Measurements from ENCODE around the gene DOCK9. TPM values are rescaled to one million over a fixed set of nuclear protein-coding genes. Genes with fewer than 3 reads are reported as not detected.
A peak's percentile ranks its signal among the peaks of the same experiment; 100 is the strongest.

DOCK9 gene
- total RNA-seq, 2 donors from 2014 or later: 25.4 to 26.7 TPM

DNA sequence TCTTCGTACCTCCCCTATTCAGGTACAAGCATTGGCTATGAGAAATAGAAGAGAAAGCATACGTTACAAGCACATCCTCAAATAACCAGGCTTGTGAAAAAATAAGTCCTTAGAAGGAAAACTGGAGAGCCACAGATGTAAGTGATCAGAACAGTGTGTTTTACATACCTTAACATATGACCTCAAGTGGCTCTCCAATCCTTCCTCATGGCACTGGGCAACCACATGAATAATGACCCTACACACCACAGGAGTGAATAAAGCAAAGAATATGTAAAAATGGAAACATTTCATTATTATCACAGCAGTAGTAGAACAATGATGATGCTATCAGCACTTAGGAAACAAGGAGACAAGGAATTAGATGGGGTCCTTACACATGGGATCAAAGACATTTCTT lies 96.5 kb downstream of the DOCK9 start:
- DNase-seq (ENCODE audit: low spot score): no peak
- no peaks in the 10 kb centered on the region for H3K4me1 Mint-ChIP-seq (ENCODE audit: low read depth in 2 of 2)
- no peak for ATAC-seq
- H3K9me3 Mint-ChIP-seq: no peaks in the 10 kb centered on the region
- no peak overlapping the region for H3K27ac Mint-ChIP-seq
- H3K4me3 Mint-ChIP-seq: no peak overlapping the region
- no peaks in the 10 kb centered on the region for H3K27me3 Mint-ChIP-seq
- H3K36me3 Mint-ChIP-seq: peaks cover 19% of the 10 kb centered on the region

- Mint-ChIP-seq H3K4me3 (no peak overlapping the region), H3K36me3 (peaks cover 19% of the 10 kb centered on the region), H3K27ac (no peak overlapping the region), H3K4me1 (ENCODE audit: low read depth in 2 of 2) (no peaks in the 10 kb centered on the region), H3K27me3 (no peaks in the 10 kb centered on the region), H3K9me3 (no peaks in the 10 kb centered on the region)
- no peak for DNase-seq (ENCODE audit: low spot score)
- ATAC-seq: no peak
These were observed 97.2 kb downstream of the DOCK9 start for GRCh38 chr13:98880677-98881076.

DNA sequence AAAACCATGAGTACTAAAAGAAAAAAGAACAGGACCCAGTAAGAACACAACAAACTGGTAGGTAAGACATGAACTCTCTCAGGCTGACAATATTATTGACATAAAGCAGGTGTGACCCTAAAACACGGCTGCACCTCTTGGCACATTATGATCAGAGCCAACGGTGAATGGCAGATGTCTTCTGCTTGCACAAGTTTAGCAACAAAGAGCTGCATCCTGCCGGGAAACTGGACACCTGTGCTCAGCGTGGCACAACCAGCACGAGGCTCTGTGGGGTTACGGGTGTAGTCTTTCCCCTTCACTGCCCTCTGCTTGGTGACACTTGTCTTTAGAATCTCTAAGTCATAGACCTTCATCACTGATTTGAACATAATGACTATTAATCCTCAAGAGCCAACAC lies 97.9 kb downstream of the DOCK9 start:
- Mint-ChIP-seq H3K27me3 (no peaks in the 10 kb centered on the region), H3K4me1 (ENCODE audit: low read depth in 2 of 2) (peaks cover 5 to 6% of the 10 kb centered on the region in 2 donors), H3K36me3 (peaks cover 21% of the 10 kb centered on the region), H3K4me3 (no peak overlapping the region), H3K27ac (no peak overlapping the region), H3K9me3 (no peaks in the 10 kb centered on the region)
- DNase-seq (ENCODE audit: low spot score) (no peak), ATAC-seq (no peak)

GRCh38 chr13:98879127-98879520 lies 98.7 kb downstream of the DOCK9 start:
- no peaks in the 10 kb centered on the region for H3K27me3 Mint-ChIP-seq

GRCh38 chr13:98878486-98879126 lies 99.3 kb downstream of the DOCK9 start:
- DNase-seq (ENCODE audit: low spot score) (no peak), ATAC-seq (no peak)
- peaks cover 6 to 8% of the 10 kb centered on the region in 2 donors for H3K4me1 Mint-ChIP-seq (ENCODE audit: low read depth in 2 of 2)
- no peak overlapping the region for H3K27ac Mint-ChIP-seq
- peaks cover 32% of the 10 kb centered on the region for H3K36me3 Mint-ChIP-seq
- no peaks in the 10 kb centered on the region for H3K27me3 Mint-ChIP-seq
- H3K9me3 Mint-ChIP-seq: no peaks in the 10 kb centered on the region
- no peak overlapping the region for H3K4me3 Mint-ChIP-seq

More at GRCh38 chr13:98879127-98879520, 98.7 kb downstream of the DOCK9 start:
- H3K4me3 Mint-ChIP-seq: no peak overlapping the region
- peaks cover 6 to 8% of the 10 kb centered on the region in 2 donors for H3K4me1 Mint-ChIP-seq (ENCODE audit: low read depth in 2 of 2)
- no peak for DNase-seq (ENCODE audit: low spot score)
- H3K36me3 Mint-ChIP-seq: peaks cover 28% of the 10 kb centered on the region
- ATAC-seq: no peak
- H3K9me3 Mint-ChIP-seq: no peaks in the 10 kb centered on the region
- no peak overlapping the region for H3K27ac Mint-ChIP-seq

- DNase-seq (ENCODE audit: low spot score) (no peak), ATAC-seq (no peak)
- Mint-ChIP-seq H3K4me1 (ENCODE audit: low read depth in 2 of 2) (peaks cover 6 to 8% of the 10 kb centered on the region in 2 donors), H3K27ac (no peak overlapping the region), H3K36me3 (peaks cover 35% of the 10 kb centered on the region), H3K9me3 (peaks cover 4% of the 10 kb centered on the region), H3K27me3 (no peaks in the 10 kb centered on the region), H3K4me3 (no peak overlapping the region)
These were observed 99.9 kb downstream of the DOCK9 start for GRCh38 chr13:98877936-98878335.

DNA sequence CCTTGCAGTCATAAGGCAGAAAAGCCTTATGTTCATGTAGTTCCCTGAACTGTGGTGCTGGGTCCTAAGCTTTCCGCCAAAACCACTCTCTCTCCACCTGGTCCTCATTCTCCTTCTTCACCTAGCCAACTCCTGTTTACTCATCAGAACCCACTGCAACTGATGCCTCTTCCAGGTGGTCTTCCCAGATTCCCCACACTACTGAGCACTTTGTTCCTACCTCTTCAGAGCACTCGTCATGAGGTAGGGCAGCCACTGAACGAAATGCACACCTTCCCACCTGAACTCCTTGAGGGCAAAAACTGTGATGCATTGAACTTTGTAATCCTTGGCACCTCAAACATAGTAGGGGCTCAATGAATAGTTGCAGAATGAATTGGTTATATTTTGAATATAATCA lies 100.4 kb downstream of the DOCK9 start:
- Mint-ChIP-seq H3K27ac (no peak overlapping the region), H3K4me1 (ENCODE audit: low read depth in 2 of 2) (peaks cover 6 to 8% of the 10 kb centered on the region in 2 donors), H3K9me3 (peaks cover 5% of the 10 kb centered on the region), H3K27me3 (no peaks in the 10 kb centered on the region), H3K4me3 (no peak overlapping the region), H3K36me3 (peaks cover 35% of the 10 kb centered on the region)
- ATAC-seq: no peak
- no peak for DNase-seq (ENCODE audit: low spot score)

DNA sequence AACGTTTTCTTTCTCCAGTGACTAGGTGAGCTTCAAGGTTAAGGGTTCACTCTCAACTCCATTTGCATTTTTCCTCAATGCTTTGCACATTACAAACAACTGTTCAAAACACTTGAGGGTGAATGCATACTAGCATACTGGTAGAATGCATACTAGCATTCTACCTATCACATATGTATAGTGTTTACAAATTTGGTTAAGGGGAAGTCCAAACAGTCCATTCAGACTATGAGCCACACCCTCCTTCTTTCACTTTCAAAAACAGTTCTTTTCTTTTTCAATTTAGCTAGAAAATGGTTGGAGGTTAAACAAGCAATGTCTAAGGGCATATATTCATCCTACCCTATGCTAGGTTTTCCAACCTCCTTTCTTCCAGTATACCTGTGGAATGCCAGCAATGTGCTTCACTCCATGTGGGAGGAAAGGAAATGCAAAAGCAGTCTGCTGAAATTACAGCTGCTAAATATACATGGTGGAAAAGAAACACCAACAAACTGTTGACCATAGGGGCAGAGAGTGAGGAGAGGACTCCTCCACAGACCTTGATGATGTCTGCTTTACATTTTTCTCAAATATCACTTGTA lies 102.6 kb downstream of the DOCK9 start:
- H3K27me3 Mint-ChIP-seq: no peaks in the 10 kb centered on the region
- H3K9me3 Mint-ChIP-seq: peaks cover 5% of the 10 kb centered on the region
- DNase-seq (ENCODE audit: low spot score) (no peak), ATAC-seq (peak in 1 of 2 donors; percentile 58)
- peaks cover 34% of the 10 kb centered on the region for H3K36me3 Mint-ChIP-seq
- H3K27ac Mint-ChIP-seq: peak overlapping the region in 1 of 2 donors; percentile 26
- peaks cover 6 to 8% of the 10 kb centered on the region in 2 donors for H3K4me1 Mint-ChIP-seq (ENCODE audit: low read depth in 2 of 2)
- no peak overlapping the region for H3K4me3 Mint-ChIP-seq

GRCh38 chr13:98874029-98874397 lies 103.9 kb downstream of the DOCK9 start:
- Mint-ChIP-seq H3K4me1 (ENCODE audit: low read depth in 2 of 2) (peaks cover 6 to 8% of the 10 kb centered on the region in 2 donors), H3K36me3 (peaks cover 30% of the 10 kb centered on the region), H3K27me3 (no peaks in the 10 kb centered on the region), H3K27ac (no peak overlapping the region), H3K4me3 (no peak overlapping the region), H3K9me3 (peaks cover 5% of the 10 kb centered on the region)
- DNase-seq (ENCODE audit: low spot score): no peak
- ATAC-seq: no peak

GRCh38 chr13:98873377-98874028 lies 104.4 kb downstream of the DOCK9 start:
- no peaks in the 10 kb centered on the region for H3K27me3 Mint-ChIP-seq
- no peak overlapping the region for H3K27ac Mint-ChIP-seq
- DNase-seq (ENCODE audit: low spot score) (no peak), ATAC-seq (no peak)
- peaks cover 30% of the 10 kb centered on the region for H3K36me3 Mint-ChIP-seq
- H3K4me3 Mint-ChIP-seq: no peak overlapping the region
- H3K4me1 Mint-ChIP-seq (ENCODE audit: low read depth in 2 of 2): peaks cover 6 to 8% of the 10 kb centered on the region in 2 donors
- H3K9me3 Mint-ChIP-seq: peaks cover 5% of the 10 kb centered on the region

DNA sequence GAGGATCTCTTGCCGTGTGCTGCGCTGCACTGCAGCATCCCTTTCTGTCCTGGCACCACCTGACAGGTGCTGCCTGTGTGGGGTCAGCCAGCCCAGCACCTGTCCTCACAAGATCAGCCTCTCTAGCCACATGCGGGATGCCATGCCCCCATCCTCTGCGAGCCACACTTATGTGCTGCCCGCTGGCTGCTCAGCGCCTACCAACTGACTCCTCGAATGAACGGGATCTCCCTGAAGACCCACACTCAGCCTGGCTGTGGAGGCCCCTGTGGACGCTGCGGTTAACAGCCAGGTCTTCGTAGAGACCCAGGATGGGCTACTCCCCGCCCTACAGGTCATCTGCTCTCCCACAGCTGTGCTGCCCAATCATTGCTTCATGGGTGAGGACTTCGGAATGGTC lies 106.1 kb downstream of the DOCK9 start:
- H3K9me3 Mint-ChIP-seq: peaks cover 5% of the 10 kb centered on the region
- H3K27ac Mint-ChIP-seq: no peak overlapping the region
- H3K4me3 Mint-ChIP-seq: no peak overlapping the region
- H3K4me1 Mint-ChIP-seq (ENCODE audit: low read depth in 2 of 2): peaks cover 6 to 8% of the 10 kb centered on the region in 2 donors
- H3K27me3 Mint-ChIP-seq: no peaks in the 10 kb centered on the region
- ATAC-seq (peak in 1 of 2 donors; percentile 22), DNase-seq (ENCODE audit: low spot score) (no peak)
- peaks cover 27% of the 10 kb centered on the region for H3K36me3 Mint-ChIP-seq

GRCh38 chr13:98869408-98870090 lies 108.3 kb downstream of the DOCK9 start:
- no peaks in the 10 kb centered on the region for H3K27me3 Mint-ChIP-seq
- H3K27ac Mint-ChIP-seq: no peak overlapping the region
- H3K4me1 Mint-ChIP-seq (ENCODE audit: low read depth in 2 of 2): no peaks in the 10 kb centered on the region
- peaks cover 27% of the 10 kb centered on the region for H3K36me3 Mint-ChIP-seq
- H3K4me3 Mint-ChIP-seq: no peak overlapping the region
- H3K9me3 Mint-ChIP-seq: peaks cover 5% of the 10 kb centered on the region
- ATAC-seq: no peak
- no peak for DNase-seq (ENCODE audit: low spot score)

DNA sequence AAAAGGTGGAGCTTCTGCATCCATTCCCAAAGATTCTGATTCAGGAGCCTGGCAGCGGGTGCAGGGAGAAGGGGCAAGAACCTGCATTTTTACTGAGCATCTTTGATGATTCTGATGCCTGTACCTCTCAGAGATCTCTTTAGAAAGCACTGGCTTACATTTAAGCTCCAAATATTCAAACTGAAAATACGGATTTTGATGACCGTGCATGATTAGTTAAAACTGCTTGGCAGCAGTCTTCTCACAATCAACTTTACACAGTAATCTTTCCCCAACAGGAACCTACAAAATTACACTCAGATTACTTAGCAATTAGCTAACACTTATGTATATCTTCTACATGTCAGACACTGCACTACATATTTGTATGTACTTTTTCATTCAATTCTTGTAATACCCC lies 108.9 kb downstream of the DOCK9 start:
- DNase-seq (ENCODE audit: low spot score) (no peak), ATAC-seq (no peak)
- no peak overlapping the region for H3K4me3 Mint-ChIP-seq
- H3K27ac Mint-ChIP-seq: no peak overlapping the region
- H3K27me3 Mint-ChIP-seq: no peaks in the 10 kb centered on the region
- H3K4me1 Mint-ChIP-seq (ENCODE audit: low read depth in 2 of 2): no peaks in the 10 kb centered on the region
- H3K36me3 Mint-ChIP-seq: peaks cover 22% of the 10 kb centered on the region
- H3K9me3 Mint-ChIP-seq: peaks cover 5% of the 10 kb centered on the region

DNA sequence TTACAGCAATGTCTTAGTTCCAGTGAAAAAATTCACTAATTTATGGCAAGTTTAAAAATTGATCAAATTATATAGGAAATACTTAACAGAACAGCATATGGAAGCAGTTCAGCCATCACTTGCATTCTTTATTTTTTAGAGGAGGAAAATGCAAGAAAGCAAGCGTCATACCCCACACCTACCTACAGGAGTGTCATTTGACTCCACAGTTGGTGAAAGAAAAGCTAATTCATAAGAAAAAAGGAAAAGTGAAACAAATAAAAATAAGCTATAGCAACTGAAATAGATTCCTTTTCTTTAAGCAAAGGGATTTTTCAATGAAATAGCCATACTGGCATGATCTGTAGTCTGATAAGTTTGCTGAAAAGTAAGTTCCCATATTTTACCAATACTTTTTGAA lies 111.0 kb downstream of the DOCK9 start:
- Mint-ChIP-seq H3K36me3 (peaks cover 12% of the 10 kb centered on the region), H3K27ac (no peak overlapping the region), H3K4me3 (no peak overlapping the region), H3K27me3 (no peaks in the 10 kb centered on the region), H3K9me3 (no peaks in the 10 kb centered on the region), H3K4me1 (ENCODE audit: low read depth in 2 of 2) (no peaks in the 10 kb centered on the region)
- ATAC-seq: no peak
- DNase-seq (ENCODE audit: low spot score): no peak

Measured in natural killer cell treated with Interleukin-12 subunit alpha and Interleukin-12 subunit beta and Interleukin-15 and Interleukin-18, amount 100 ng/mL, for 72 hours (primary cell).